RWPE1 (cell line): Measurements from ENCODE around the gene ANKRD40CL.

Experiments
- CTCF ChIA-PET: fragments of 350-600 bp; sonication (Branson Sonifier 250); formaldehyde crosslinking; extraction: SDS; loops from one replicate; lab custom pipeline; 2021; lab: Yijun Ruan, JAX
- POLR2A ChIA-PET: fragments of 400-600 bp; formaldehyde crosslinking; extraction: SDS; loops from one replicate; lab custom pipeline; 2020; ENCODE audit warnings: antibody characterized with exemption; ENCODE audit not compliant: low non-redundant PET; lab: Yijun Ruan, JAX
- DNase-seq: peaks from one replicate; pipeline ENCODE4 v3.0.0; 2012; ENCODE audit warnings: low spot score
- H3K27ac ChIP-seq: fragments of 450-650 bp; 2 replicates; pipeline ENCODE4 v1.5.1; 2017
- TF ChIP-seq, protein P1 (sequence below): fragments of 450-650 bp; conservative IDR thresholded peaks from 2 replicates; pipeline ENCODE4 v1.5.1; 2017; ENCODE audit warnings: low read depth, mild to moderate bottlenecking

The ANKRD40CL gene

DNA sequence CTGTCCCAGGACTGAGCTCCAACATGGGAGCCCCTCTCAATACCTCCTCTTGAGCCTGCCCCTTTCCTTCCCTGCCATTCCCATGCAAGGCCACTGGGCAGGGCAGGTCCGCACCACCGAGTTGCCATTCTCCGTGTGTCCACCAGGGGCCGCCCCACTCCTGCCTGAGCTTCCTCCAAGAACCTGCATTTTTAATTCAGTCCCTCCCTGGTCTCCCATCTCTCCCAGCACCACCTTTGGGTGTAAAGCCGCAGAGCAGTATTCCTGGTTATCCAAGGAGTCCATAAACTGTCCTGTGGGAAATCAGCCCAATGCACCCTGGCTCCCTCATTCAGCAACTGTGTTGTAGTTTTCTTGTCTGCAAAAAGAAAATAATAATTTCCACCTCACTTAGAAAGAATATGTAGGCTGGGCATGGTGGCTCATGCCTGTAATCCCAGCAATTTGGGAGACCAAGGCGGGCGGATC, 15.9 kb upstream of the ANKRD40CL start:
- ChIA-PET CTCF (interaction anchor here (0.6 to 4.6 kb wide), 15 partner anchors 13 to 167 kb away, joined by 3 to 75 read pairs (median 5); partner anchors contain the start of gene WFIKKN2), POLR2A (no interaction called here)
- peak overlapping the region; percentile 8; the same call in 1 of the 2 replicates for H3K27ac ChIP-seq
- TF ChIP-seq, protein P1, sequence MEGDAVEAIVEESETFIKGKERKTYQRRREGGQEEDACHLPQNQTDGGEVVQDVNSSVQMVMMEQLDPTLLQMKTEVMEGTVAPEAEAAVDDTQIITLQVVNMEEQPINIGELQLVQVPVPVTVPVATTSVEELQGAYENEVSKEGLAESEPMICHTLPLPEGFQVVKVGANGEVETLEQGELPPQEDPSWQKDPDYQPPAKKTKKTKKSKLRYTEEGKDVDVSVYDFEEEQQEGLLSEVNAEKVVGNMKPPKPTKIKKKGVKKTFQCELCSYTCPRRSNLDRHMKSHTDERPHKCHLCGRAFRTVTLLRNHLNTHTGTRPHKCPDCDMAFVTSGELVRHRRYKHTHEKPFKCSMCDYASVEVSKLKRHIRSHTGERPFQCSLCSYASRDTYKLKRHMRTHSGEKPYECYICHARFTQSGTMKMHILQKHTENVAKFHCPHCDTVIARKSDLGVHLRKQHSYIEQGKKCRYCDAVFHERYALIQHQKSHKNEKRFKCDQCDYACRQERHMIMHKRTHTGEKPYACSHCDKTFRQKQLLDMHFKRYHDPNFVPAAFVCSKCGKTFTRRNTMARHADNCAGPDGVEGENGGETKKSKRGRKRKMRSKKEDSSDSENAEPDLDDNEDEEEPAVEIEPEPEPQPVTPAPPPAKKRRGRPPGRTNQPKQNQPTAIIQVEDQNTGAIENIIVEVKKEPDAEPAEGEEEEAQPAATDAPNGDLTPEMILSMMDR, result peak; percentile 99
- DNase-seq, result peak; percentile 92

DNA sequence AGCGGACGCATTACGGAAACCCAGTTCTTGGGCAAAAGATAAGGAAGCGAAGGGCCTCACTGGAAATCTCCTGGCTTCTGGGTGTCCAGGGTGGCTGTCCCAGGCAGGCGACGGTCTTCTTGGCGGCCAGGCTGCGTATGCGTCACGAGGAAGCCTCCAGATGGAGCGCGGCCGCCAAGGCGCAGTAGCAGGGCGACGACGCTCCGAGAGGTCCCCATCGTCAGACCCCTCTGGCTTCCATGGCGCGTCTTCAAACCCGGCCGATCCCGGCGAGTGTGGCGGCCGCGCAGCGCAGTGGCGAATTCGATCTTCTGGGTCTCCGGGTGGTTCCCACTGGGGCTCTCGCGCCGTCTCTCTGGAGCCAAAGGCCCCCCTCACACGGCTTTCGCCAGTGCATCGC, 13.8 kb upstream of the ANKRD40CL start:
- TF ChIP-seq, protein P1, result no peak
- no peak for DNase-seq
- POLR2A ChIA-PET, result no interaction called here
- CTCF ChIA-PET, result no interaction called here
- H3K27ac ChIP-seq, result no peak overlapping the region

DNA sequence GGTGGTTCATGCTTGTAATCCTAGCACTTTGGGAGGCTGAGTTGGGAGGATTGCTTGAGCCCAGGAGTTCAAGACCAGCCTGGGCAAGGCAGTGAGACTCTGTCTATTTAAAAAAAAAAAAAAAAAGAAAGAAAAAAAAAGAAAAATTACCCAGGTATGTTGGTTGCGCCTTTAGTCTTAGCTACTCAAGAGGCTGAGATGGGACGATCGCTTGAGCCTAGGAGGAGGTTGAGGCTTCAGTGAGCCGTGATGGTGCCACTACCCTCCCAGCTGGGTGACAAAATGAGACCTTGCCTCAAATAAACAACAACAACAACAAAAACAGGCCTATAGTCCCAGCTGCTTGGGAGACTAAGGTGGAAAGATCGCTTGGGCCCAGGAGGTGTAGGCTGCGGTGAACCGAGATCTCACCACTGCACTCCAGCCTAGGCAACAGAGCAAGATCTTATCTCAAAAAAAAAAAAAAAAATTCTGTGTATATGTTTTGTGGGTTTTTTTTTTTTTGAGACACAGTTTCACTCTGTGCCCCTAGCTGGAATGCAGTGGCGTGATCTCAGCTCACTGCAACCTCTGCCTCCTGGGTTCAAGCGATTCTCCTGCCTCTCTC, 12.5 kb upstream of the ANKRD40CL start:
- no peak for DNase-seq

DNA sequence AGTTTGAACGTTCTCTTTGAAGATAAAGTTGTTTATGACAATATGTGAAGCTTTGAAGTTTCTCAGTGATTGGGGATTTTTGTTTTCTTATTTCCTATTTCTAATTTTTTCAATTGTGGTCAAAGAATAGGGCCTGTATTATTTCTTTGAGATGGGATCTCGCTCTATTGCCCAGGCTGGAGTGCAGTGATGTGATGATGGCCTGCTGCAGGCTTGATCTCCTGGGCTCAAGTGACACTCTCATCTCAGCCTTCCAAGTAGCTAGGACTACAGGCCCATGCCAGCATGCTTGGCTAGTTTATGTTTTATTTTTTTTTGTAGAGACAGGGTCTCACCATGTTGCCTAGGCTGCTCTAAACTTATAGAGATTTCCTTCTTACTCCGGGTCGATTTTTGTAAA, 11.7 kb upstream of the ANKRD40CL start:
- no peak overlapping the region for H3K27ac ChIP-seq
- no peak for DNase-seq
- CTCF ChIA-PET, result interaction anchor here (1.0 to 1.2 kb wide), 2 partner anchors 39 to 63 kb away, joined by 3 to 5 read pairs; no protein-coding TSS in a partner anchor
- POLR2A ChIA-PET, result no interaction called here
- TF ChIP-seq, protein P1, result no peak

More for the DNA sequence above, 12.5 kb upstream of the ANKRD40CL start:
- H3K27ac ChIP-seq, result no peak overlapping the region
- CTCF ChIA-PET, result interaction anchor here (0.7 to 1.2 kb wide), 2 partner anchors 62 to 74 kb away, joined by 5 to 6 read pairs; no protein-coding TSS in a partner anchor
- POLR2A ChIA-PET, result no interaction called here
- TF ChIP-seq, protein P1, result no peak

DNA sequence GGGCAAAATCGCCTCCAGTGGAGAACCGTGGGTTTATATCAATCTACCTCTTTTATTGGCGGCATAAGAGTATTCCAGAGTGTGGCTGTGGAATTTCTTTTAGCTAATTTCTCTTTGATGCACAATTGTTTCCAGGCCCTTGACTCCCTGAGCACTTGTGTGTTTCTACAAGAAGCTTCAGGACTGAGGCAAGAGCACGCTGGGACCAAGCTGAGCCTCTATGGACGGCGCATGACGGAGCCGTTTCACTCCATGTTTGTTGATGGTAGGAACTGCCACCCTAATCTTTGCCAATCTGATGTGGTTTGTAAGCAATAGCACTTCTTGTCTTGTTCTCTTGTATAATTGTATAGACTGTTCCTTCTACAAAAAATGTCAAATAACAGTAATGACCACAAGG, 11.2 kb upstream of the ANKRD40CL start:
- POLR2A ChIA-PET, result no interaction called here
- no peak overlapping the region for H3K27ac ChIP-seq
- CTCF ChIA-PET, result interaction anchor here (1.0 kb wide), 1 partner anchor 39 kb away, joined by 3 read pairs; no protein-coding TSS in a partner anchor
- TF ChIP-seq, protein P1, result no peak
- DNase-seq, result no peak

DNA sequence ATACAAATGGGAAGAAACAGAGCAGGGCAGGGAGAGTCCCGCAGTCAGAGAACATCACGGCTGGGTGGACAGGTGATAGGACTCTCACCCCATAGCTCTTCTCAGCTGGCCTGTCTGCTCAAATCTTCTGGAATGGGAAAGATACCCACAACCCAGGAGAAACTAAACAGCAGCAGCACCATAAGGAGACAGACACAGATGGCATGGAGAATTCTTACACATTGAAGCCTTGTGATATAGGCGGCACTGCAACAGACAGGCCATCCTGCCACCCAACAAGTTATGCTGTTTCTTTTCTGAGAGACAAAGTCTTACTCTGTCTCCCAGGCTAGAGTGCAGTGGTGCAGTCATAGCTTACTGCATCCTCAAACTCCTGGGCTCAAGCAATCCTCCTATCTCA, 8.6 kb upstream of the ANKRD40CL start:
- POLR2A ChIA-PET, result no interaction called here
- no peak overlapping the region for H3K27ac ChIP-seq
- CTCF ChIA-PET, result no interaction called here
- no peak for DNase-seq
- TF ChIP-seq, protein P1, result no peak
